ENCODE data around the gene VAV2. TPM values are rescaled to one million over a fixed set of nuclear protein-coding genes. Genes with fewer than 3 reads are reported as not detected.

Gene VAV2
- total and polyA plus RNA-seq, 9 of the 15 experiments (the other 6 are each of a cell fraction or from before 2014, with no cell fraction given), result 0.01 to 2.7 (median 1.0) TPM; not detected in 1

DNA sequence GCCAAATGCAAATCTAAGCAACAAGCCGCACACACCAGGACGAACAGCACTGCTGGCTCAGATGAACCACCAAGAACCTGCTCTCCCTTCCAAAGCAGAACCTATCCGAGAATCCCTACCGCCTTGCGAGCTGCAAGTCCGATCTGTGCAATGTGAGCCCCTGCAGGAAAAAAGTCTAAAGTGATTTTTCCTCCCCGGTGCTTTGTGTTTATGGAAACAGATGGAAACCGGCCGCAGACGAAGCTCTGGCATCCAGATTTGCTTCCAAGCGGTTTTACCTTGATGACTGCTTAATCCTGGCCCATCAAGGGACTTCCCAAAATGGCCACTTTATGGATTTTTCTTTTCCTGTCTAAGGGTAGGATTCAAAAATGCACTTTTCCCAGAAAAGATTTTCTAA is 112.5 kb downstream of the VAV2 start:
- no TSS peak for BruUV-seq (replicated peaks)
- H3K4me2 ChIP-seq (ENCODE audit: insufficient read depth, low read length), result no peak overlapping the region
- H3K36me3 ChIP-seq (ENCODE audit: control insufficient read depth, insufficient read depth, low read length), result no peaks in the 10 kb centered on the region
- peaks cover 60% of the 10 kb centered on the region for H4K20me1 ChIP-seq (replicated peaks; ENCODE audit: control insufficient read depth, insufficient read depth, low read length)
- no peak overlapping the region for H2AFZ ChIP-seq (ENCODE audit: low read depth, low read length)
- H3K4me3 ChIP-seq, result no peak overlapping the region
- DNase-seq (ENCODE audit: extremely low read depth in 1 of 4, low spot score in 3 of 4), result no peak
- no peak for ATAC-seq
- peaks cover 0 to 4% of the 10 kb centered on the region in 2 experiments; a peak in 2 of 5 replicates for H3K4me1 ChIP-seq (replicated peaks in 1 of 2; ENCODE audit: control insufficient read depth in 2 of 2, insufficient read depth in 2 of 2, low read length in 2 of 2)
- CTCF ChIA-PET (ENCODE audit: low intra/inter-chr PET ratio), result no interaction called here
- intact Hi-C loops (cut with micrococcal nuclease) (no loop called here), in situ Hi-C loops (cut with MboI) (no loop called here)
- no peak for FAIRE-seq
- POLR2A ChIA-PET, result interaction anchor here (1.1 kb wide), 1 partner anchor 10 kb away, joined by 7 read pairs; no protein-coding TSS in a partner anchor
- H3K9me1 ChIP-seq (ENCODE audit: control insufficient read depth, insufficient read depth, low read length), result no peaks in the 10 kb centered on the region
- no peak overlapping the region for H3K9ac ChIP-seq (ENCODE audit: insufficient read depth in 1 of 2, low read depth in 2 of 2, low read length in 2 of 2)
- TF ChIP-seq RFX5 (IDR thresholded peaks at IDR 0.05; ENCODE audit: low read depth, low read length), result no peak
- TF ChIP-seq NFATC3 (IDR thresholded peaks at IDR 0.05), result no peak
- TF ChIP-seq TCFL5 (CRISPR knock-in tag; conservative IDR thresholded peaks at IDR 0.05), result no peak
- H3K27me3 ChIP-seq (ENCODE audit: control insufficient read depth in 2 of 2, insufficient read depth in 2 of 2, low read length in 2 of 2), result peaks cover 27 to 99% of the 10 kb centered on the region in 2 experiments
- H3K79me2 ChIP-seq (ENCODE audit: control insufficient read depth, insufficient read depth, low read length), result no peaks in the 10 kb centered on the region
- no peaks in the 10 kb centered on the region for H3K9me3 ChIP-seq (replicated peaks; ENCODE audit: control insufficient read depth, insufficient read depth, low read depth, low read length)
- WGBS (ENCODE audit: insufficient coverage, low coverage, missing lambda C conversion rate), result 5% methylated on average over 11 of the region's 11 CpGs
- H3K27ac ChIP-seq (ENCODE audit: extremely low read depth, low read depth, low read length), result no peak overlapping the region

DNA sequence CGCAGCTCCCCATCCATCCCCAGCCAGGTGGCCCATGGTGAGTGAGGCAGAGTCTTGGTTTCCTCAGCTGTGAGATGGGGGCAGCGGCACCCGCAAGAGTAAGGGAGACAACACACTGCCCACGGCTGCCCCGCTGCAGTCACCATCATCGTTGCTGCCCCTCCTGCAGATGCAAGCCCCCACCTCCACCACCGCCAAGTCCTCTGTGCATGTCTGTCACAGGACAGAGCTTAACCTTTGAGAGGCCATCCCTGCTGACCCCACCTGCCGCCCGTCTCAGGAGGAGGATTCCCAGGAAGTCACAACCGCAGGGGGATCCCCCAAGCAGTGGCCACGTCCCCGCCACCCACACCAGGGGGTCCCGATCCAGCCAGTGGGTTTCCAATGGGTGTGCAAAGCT is 113.7 kb downstream of the VAV2 start:
- no peak overlapping the region for H3K4me3 ChIP-seq
- no peak overlapping the region for H3K9ac ChIP-seq (ENCODE audit: insufficient read depth in 1 of 2, low read depth in 2 of 2, low read length in 2 of 2)
- intact Hi-C loops (cut with micrococcal nuclease) (no loop called here), in situ Hi-C loops (cut with MboI) (no loop called here)
- H3K9me3 ChIP-seq (replicated peaks; ENCODE audit: control insufficient read depth, insufficient read depth, low read depth, low read length), result no peaks in the 10 kb centered on the region
- 3% methylated on average over 13 of the region's 13 CpGs for WGBS (ENCODE audit: insufficient coverage, low coverage, missing lambda C conversion rate)
- no peaks in the 10 kb centered on the region for H3K79me2 ChIP-seq (ENCODE audit: control insufficient read depth, insufficient read depth, low read length)
- peaks cover 0 to 4% of the 10 kb centered on the region in 2 experiments; a peak in 2 of 5 replicates for H3K4me1 ChIP-seq (replicated peaks in 1 of 2; ENCODE audit: control insufficient read depth in 2 of 2, insufficient read depth in 2 of 2, low read length in 2 of 2)
- H3K9me1 ChIP-seq (ENCODE audit: control insufficient read depth, insufficient read depth, low read length), result no peaks in the 10 kb centered on the region
- BruUV-seq (replicated peaks), result no TSS peak
- H4K20me1 ChIP-seq (replicated peaks; ENCODE audit: control insufficient read depth, insufficient read depth, low read length), result peaks cover 69% of the 10 kb centered on the region
- TF ChIP-seq NFIX (CRISPR knock-in tag; IDR thresholded peaks at IDR 0.05; ENCODE audit: low read depth) (no peak), CBX5 (IDR thresholded peaks at IDR 0.05; ENCODE audit: borderline replicate concordance, low read depth) (no peak), POLR2A (conservative IDR thresholded peaks at IDR 0.05) (no peak), TRIM28 (IDR thresholded peaks at IDR 0.05) (no peak), ZNF217 (CRISPR knock-in tag; IDR thresholded peaks at IDR 0.05) (no peak), ZNF695 (CRISPR knock-in tag; IDR thresholded peaks at IDR 0.05) (no peak), RBM14 (IDR thresholded peaks at IDR 0.05; ENCODE audit: borderline replicate concordance, insufficient read depth, low read depth, low read length) (no peak), TEAD2 (tag; IDR thresholded peaks at IDR 0.05) (no peak)
- TF ChIP-seq, protein P1, sequence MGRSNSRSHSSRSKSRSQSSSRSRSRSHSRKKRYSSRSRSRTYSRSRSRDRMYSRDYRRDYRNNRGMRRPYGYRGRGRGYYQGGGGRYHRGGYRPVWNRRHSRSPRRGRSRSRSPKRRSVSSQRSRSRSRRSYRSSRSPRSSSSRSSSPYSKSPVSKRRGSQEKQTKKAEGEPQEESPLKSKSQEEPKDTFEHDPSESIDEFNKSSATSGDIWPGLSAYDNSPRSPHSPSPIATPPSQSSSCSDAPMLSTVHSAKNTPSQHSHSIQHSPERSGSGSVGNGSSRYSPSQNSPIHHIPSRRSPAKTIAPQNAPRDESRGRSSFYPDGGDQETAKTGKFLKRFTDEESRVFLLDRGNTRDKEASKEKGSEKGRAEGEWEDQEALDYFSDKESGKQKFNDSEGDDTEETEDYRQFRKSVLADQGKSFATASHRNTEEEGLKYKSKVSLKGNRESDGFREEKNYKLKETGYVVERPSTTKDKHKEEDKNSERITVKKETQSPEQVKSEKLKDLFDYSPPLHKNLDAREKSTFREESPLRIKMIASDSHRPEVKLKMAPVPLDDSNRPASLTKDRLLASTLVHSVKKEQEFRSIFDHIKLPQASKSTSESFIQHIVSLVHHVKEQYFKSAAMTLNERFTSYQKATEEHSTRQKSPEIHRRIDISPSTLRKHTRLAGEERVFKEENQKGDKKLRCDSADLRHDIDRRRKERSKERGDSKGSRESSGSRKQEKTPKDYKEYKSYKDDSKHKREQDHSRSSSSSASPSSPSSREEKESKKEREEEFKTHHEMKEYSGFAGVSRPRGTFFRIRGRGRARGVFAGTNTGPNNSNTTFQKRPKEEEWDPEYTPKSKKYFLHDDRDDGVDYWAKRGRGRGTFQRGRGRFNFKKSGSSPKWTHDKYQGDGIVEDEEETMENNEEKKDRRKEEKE (IDR thresholded peaks at IDR 0.05; ENCODE audit: borderline replicate concordance in 1 of 2, control insufficient read depth in 1 of 2, low read depth in 2 of 2, low read length in 1 of 2), result no peak
- TF ChIP-seq, protein P2, sequence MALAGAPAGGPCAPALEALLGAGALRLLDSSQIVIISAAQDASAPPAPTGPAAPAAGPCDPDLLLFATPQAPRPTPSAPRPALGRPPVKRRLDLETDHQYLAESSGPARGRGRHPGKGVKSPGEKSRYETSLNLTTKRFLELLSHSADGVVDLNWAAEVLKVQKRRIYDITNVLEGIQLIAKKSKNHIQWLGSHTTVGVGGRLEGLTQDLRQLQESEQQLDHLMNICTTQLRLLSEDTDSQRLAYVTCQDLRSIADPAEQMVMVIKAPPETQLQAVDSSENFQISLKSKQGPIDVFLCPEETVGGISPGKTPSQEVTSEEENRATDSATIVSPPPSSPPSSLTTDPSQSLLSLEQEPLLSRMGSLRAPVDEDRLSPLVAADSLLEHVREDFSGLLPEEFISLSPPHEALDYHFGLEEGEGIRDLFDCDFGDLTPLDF (CRISPR knock-in tag; IDR thresholded peaks at IDR 0.05), result no peak
- no peak overlapping the region for H3K27ac ChIP-seq (ENCODE audit: extremely low read depth, low read depth, low read length)
- no peak overlapping the region for H3K4me2 ChIP-seq (ENCODE audit: insufficient read depth, low read length)
- ATAC-seq (no peak), DNase-seq (ENCODE audit: extremely low read depth in 1 of 4, low spot score in 3 of 4) (no peak), FAIRE-seq (no peak)
- peaks cover 36 to 99% of the 10 kb centered on the region in 2 experiments for H3K27me3 ChIP-seq (ENCODE audit: control insufficient read depth in 2 of 2, insufficient read depth in 2 of 2, low read length in 2 of 2)
- ChIA-PET CTCF (ENCODE audit: low intra/inter-chr PET ratio) (no interaction called here), POLR2A (interaction anchor here (1.3 kb wide), 1 partner anchor 9 kb away, joined by 3 read pairs; no protein-coding TSS in a partner anchor)
- no peak overlapping the region for H2AFZ ChIP-seq (ENCODE audit: low read depth, low read length)
- no peaks in the 10 kb centered on the region for H3K36me3 ChIP-seq (ENCODE audit: control insufficient read depth, insufficient read depth, low read length)

All from K562 (cell line).